HEK293 (cell line): ENCODE measurements around the gene CASKIN1.
A peak's percentile ranks its signal among the peaks of the same experiment; 100 is the strongest.

Source experiments
- CTCF ChIA-PET: fragments of 350-600 bp; formaldehyde crosslinking; extraction: SDS; loops from one replicate; lab custom pipeline; 2021; ENCODE audit warnings: antibody characterized with exemption; lab: Yijun Ruan, JAX
- POLR2A ChIA-PET: fragments of 300-600 bp; formaldehyde crosslinking; extraction: SDS; loops from one replicate; lab custom pipeline; 2020; ENCODE audit warnings: antibody characterized with exemption, inconsistent platforms; lab: Yijun Ruan, JAX
- H3K27ac ChIP-seq: fragments of 200-500 bp; sonication (Bioruptor generic); 2 replicates; pipeline ENCODE4 v1.5.1; 2014; ENCODE audit warnings: low read depth, low read length, control low read depth, inconsistent platforms; ENCODE audit errors: extremely low read depth
- H3K36me3 ChIP-seq, 2 experiments: fragments of 200-500 bp in 1 of 2; sonication (Bioruptor generic) in 1 of 2; 1 replicate in 1 of 2; 2 replicates in 1 of 2; pipeline ENCODE4 v1.5.1; 2014 to 2017; ENCODE audit warnings: inconsistent platforms in 2 of 2, low read length in 2 of 2; ENCODE audit not compliant: control insufficient read depth in 2 of 2, insufficient read depth in 1 of 2
- H3K4me1 ChIP-seq: fragments of 200-500 bp; sonication (Bioruptor generic); 2 replicates; pipeline ENCODE4 v1.5.1; 2014; ENCODE audit warnings: mild to moderate bottlenecking, low read length, inconsistent platforms; ENCODE audit not compliant: control insufficient read depth, insufficient read depth
- H3K4me3 ChIP-seq: 2 replicates; pipeline ENCODE4 v1.5.1; 2011; ENCODE audit warnings: low read depth, mild to moderate bottlenecking, control low read depth, low read length, moderate library complexity
- H3K9me3 ChIP-seq: fragments of 200-500 bp; sonication (Bioruptor generic); 2 replicates; pipeline ENCODE4 v1.5.1; 2014; ENCODE audit warnings: low read depth, low read length, inconsistent platforms; ENCODE audit not compliant: control insufficient read depth, insufficient read depth
- BCL11B ChIP-seq: fragments of 450-650 bp; formaldehyde crosslinking; IDR thresholded peaks from 2 replicates; pipeline ENCODE4 v1.5.1; 2016; ENCODE audit warnings: low read depth, missing biosample characterization, missing genetic modification characterization
- EGR2 ChIP-seq: fragments of 450-650 bp; formaldehyde crosslinking; IDR thresholded peaks from 2 replicates; pipeline ENCODE4 v1.5.1; 2016; ENCODE audit warnings: low read depth, missing biosample characterization, missing genetic modification characterization
- GLI4 ChIP-seq: fragments of 450-650 bp; formaldehyde crosslinking; IDR thresholded peaks from 2 replicates; pipeline ENCODE4 v1.5.1; 2016; ENCODE audit warnings: missing biosample characterization, missing genetic modification characterization
- GLIS1 ChIP-seq: fragments of 450-650 bp; formaldehyde crosslinking; IDR thresholded peaks from 2 replicates; pipeline ENCODE4 v1.5.1; 2016; ENCODE audit warnings: missing biosample characterization, missing genetic modification characterization
- HOXA7 ChIP-seq: sonication (generic); formaldehyde crosslinking; IDR thresholded peaks from 2 replicates; pipeline ENCODE4 v1.8.1; 2022; ENCODE audit warnings: missing genetic modification reagents, borderline replicate concordance
- HOXC10 ChIP-seq: sonication (generic); formaldehyde crosslinking; IDR thresholded peaks from 2 replicates; pipeline ENCODE4 v1.8.1; 2023; ENCODE audit warnings: mild to moderate bottlenecking, missing genetic modification reagents
- IKZF3 ChIP-seq: fragments of 450-650 bp; IDR thresholded peaks from 2 replicates; pipeline ENCODE4 v1.5.0; 2018; ENCODE audit warnings: missing biosample characterization, mild to moderate bottlenecking, missing genetic modification characterization, moderate library complexity
- KLF1 ChIP-seq: fragments of 450-650 bp; formaldehyde crosslinking; IDR thresholded peaks from 2 replicates; pipeline ENCODE4 v1.5.1; 2016; ENCODE audit warnings: missing biosample characterization, missing genetic modification characterization
- OSR2 ChIP-seq: fragments of 450-650 bp; formaldehyde crosslinking; IDR thresholded peaks from 2 replicates; pipeline ENCODE4 v1.5.1; 2016; ENCODE audit warnings: missing biosample characterization, missing genetic modification characterization
- RBAK ChIP-seq: fragments of 450-650 bp; formaldehyde crosslinking; IDR thresholded peaks from 2 replicates; pipeline ENCODE4 v1.5.1; 2016; ENCODE audit warnings: missing biosample characterization, missing genetic modification characterization
- SP2 ChIP-seq: fragments of 450-650 bp; formaldehyde crosslinking; IDR thresholded peaks from 2 replicates; pipeline ENCODE4 v1.5.1; 2016; ENCODE audit warnings: missing biosample characterization, missing genetic modification characterization
- ZBTB17 ChIP-seq: fragments of 450-650 bp; formaldehyde crosslinking; IDR thresholded peaks from 2 replicates; pipeline ENCODE4 v1.5.1; 2016; ENCODE audit warnings: missing biosample characterization, missing genetic modification characterization
- ZBTB20 ChIP-seq: fragments of 450-650 bp; formaldehyde crosslinking; IDR thresholded peaks from 2 replicates; pipeline ENCODE4 v1.5.1; 2016; ENCODE audit warnings: missing biosample characterization, missing genetic modification characterization
- ZBTB21 ChIP-seq: fragments of 450-650 bp; formaldehyde crosslinking; IDR thresholded peaks from 2 replicates; pipeline ENCODE4 v1.5.1; 2017; ENCODE audit warnings: missing biosample characterization, missing genetic modification characterization
- ZNF248 ChIP-seq: fragments of 450-650 bp; formaldehyde crosslinking; IDR thresholded peaks from 2 replicates; pipeline ENCODE4 v1.5.1; 2017; ENCODE audit warnings: missing biosample characterization, missing genetic modification characterization
- ZNF292 ChIP-seq: fragments of 450-650 bp; formaldehyde crosslinking; IDR thresholded peaks from 2 replicates; pipeline ENCODE4 v1.5.1; 2016; ENCODE audit warnings: low read depth, missing biosample characterization, missing genetic modification characterization, borderline replicate concordance
- ZNF302 ChIP-seq: fragments of 450-650 bp; formaldehyde crosslinking; IDR thresholded peaks from 2 replicates; pipeline ENCODE4 v1.5.1; 2016; ENCODE audit warnings: missing biosample characterization, missing genetic modification characterization, low read depth
- ZNF366 ChIP-seq: fragments of 450-650 bp; formaldehyde crosslinking; conservative IDR thresholded peaks from 2 replicates; pipeline ENCODE4 v1.5.1; 2016; ENCODE audit warnings: missing biosample characterization, missing genetic modification characterization
- ZNF426 ChIP-seq: fragments of 450-650 bp; formaldehyde crosslinking; IDR thresholded peaks from 2 replicates; pipeline ENCODE4 v1.5.1; 2017; ENCODE audit warnings: missing biosample characterization, missing genetic modification characterization, mild to moderate bottlenecking, inconsistent platforms, moderate library complexity
- ZNF513 ChIP-seq: fragments of 450-650 bp; IDR thresholded peaks from 2 replicates; pipeline ENCODE4 v1.5.1; 2018; ENCODE audit warnings: missing biosample characterization, missing genetic modification characterization
- ZNF558 ChIP-seq: fragments of 450-650 bp; formaldehyde crosslinking; IDR thresholded peaks from 2 replicates; pipeline ENCODE4 v1.5.1; 2016; ENCODE audit warnings: missing biosample characterization, missing genetic modification characterization
- ZNF624 ChIP-seq: fragments of 450-650 bp; formaldehyde crosslinking; IDR thresholded peaks from 2 replicates; pipeline ENCODE4 v1.5.1; 2017; ENCODE audit warnings: missing biosample characterization, missing genetic modification characterization
- ZNF639 ChIP-seq: fragments of 450-650 bp; formaldehyde crosslinking; IDR thresholded peaks from 2 replicates; pipeline ENCODE4 v1.5.1; 2016; ENCODE audit warnings: missing biosample characterization, missing genetic modification characterization
- ZNF692 ChIP-seq: fragments of 450-650 bp; formaldehyde crosslinking; IDR thresholded peaks from 2 replicates; pipeline ENCODE4 v1.5.1; 2016; ENCODE audit warnings: missing biosample characterization, missing genetic modification characterization
- ZNF747 ChIP-seq: fragments of 450-650 bp; formaldehyde crosslinking; IDR thresholded peaks from 2 replicates; pipeline ENCODE4 v1.5.1; 2016; ENCODE audit warnings: missing biosample characterization, missing genetic modification characterization
- ZNF76 ChIP-seq: fragments of 450-650 bp; formaldehyde crosslinking; IDR thresholded peaks from 2 replicates; pipeline ENCODE4; 2016; ENCODE audit warnings: low read depth, missing biosample characterization, missing genetic modification characterization, borderline replicate concordance
- ZNF768 ChIP-seq: fragments of 450-650 bp; formaldehyde crosslinking; IDR thresholded peaks from 2 replicates; pipeline ENCODE4 v1.5.1; 2018; ENCODE audit warnings: missing biosample characterization, mild to moderate bottlenecking, missing genetic modification characterization
- ZNF843 ChIP-seq: fragments of 450-650 bp; formaldehyde crosslinking; IDR thresholded peaks from 2 replicates; pipeline ENCODE4 v1.5.1; 2016; ENCODE audit warnings: missing biosample characterization, missing genetic modification characterization
- ZSCAN18 ChIP-seq: fragments of 450-650 bp; formaldehyde crosslinking; IDR thresholded peaks from 2 replicates; pipeline ENCODE4 v1.5.1; 2016; ENCODE audit warnings: missing biosample characterization, missing genetic modification characterization
- ZSCAN30 ChIP-seq: fragments of 450-650 bp; IDR thresholded peaks from 2 replicates; pipeline ENCODE4 v1.5.1; 2018; ENCODE audit warnings: missing biosample characterization, mild to moderate bottlenecking, missing genetic modification characterization, moderate library complexity
- ZXDB ChIP-seq: fragments of 450-650 bp; formaldehyde crosslinking; IDR thresholded peaks from 2 replicates; pipeline ENCODE4 v1.5.1; 2016; ENCODE audit warnings: missing biosample characterization, missing genetic modification characterization

The CASKIN1 gene

GRCh38 chr16:2151188-2152091 lies 45.0 kb downstream of the CASKIN1 start (continued):
- TF ChIP-seq ZBTB17 (tag by site-specific recombination) (0 out of 2 replicates have a peak, but pooled peaks have one; percentile 14), BCL11B (tag by site-specific recombination) (peak; percentile 88), HOXA7 (CRISPR knock-in tag) (no peak), ZNF426 (tag by site-specific recombination) (no peak), ZNF558 (tag by site-specific recombination) (no peak), ZNF292 (tag by site-specific recombination) (no peak), HOXC10 (no peak), OSR2 (tag by site-specific recombination) (0 out of 2 replicates have a peak, but pooled peaks have one; percentile 6), ZXDB (peak; percentile 35; the same call in 1 of the 2 replicates), ZSCAN30 (tag by site-specific recombination) (no peak), ZNF639 (tag by site-specific recombination) (no peak), ZNF513 (no peak), GLIS1 (tag by site-specific recombination) (no peak), ZNF768 (tag by site-specific recombination) (no peak), RBAK (tag by site-specific recombination) (no peak)

- POLR2A ChIA-PET: interaction anchor here (0.6 to 1.4 kb wide), 4 partner anchors 31 to 389 kb away, joined by 3 to 12 read pairs (median 5); partner anchors contain the start of gene MLST8
- no peak overlapping the region for H3K4me3 ChIP-seq
- H3K36me3 ChIP-seq: peaks cover 0 to 40% of the 10 kb centered on the region in 2 experiments; a peak in 2 of 3 replicates
- no peaks in the 10 kb centered on the region for H3K9me3 ChIP-seq
- H3K27ac ChIP-seq: no peak overlapping the region
- peaks cover 4% of the 10 kb centered on the region for H3K4me1 ChIP-seq
- CTCF ChIA-PET: interaction anchor here (0.6 to 1.6 kb wide), 5 partner anchors 11 to 351 kb away, joined by 3 to 18 read pairs (median 4); partner anchors contain the start of gene PKD1
- TF ChIP-seq ZNF692 (no peak), ZNF747 (no peak), KLF1 (peak; percentile 77), ZNF366 (tag by site-specific recombination) (no peak), GLI4 (tag by site-specific recombination) (no peak), ZNF248 (tag by site-specific recombination) (no peak), ZNF76 (tag by site-specific recombination) (no peak), ZSCAN18 (no peak), ZBTB21 (tag by site-specific recombination) (no peak), ZNF302 (tag by site-specific recombination) (no peak), EGR2 (tag by site-specific recombination) (no peak), SP2 (tag by site-specific recombination) (peak; percentile 26; the same call in 1 of the 2 replicates), IKZF3 (0 out of 2 replicates have a peak, but pooled peaks have one; percentile 10), ZNF624 (no peak), ZBTB20 (tag by site-specific recombination) (peak; percentile 32; the same call in 1 of the 2 replicates), ZNF843 (tag by site-specific recombination) (no peak; the same call in 1 of the 2 replicates)
These were observed 45.8 kb downstream of the CASKIN1 start for GRCh38 chr16:2150418-2151187.
